HepG2 (cell line): ENCODE data around the gene RAD18. TPM values are rescaled to one million over a fixed set of nuclear protein-coding genes. Genes with fewer than 3 reads are reported as not detected.

Source experiments
- AHR ChIP-seq: IDR thresholded peaks from 2 replicates; pipeline ENCODE4 v1.6.1; 2018; ENCODE audit warnings: missing genetic modification reagents, missing compliant biosample characterization
- ATF4 ChIP-seq, 2 experiments: fragments of 450-650 bp in 1 of 2; sonication (generic) in 1 of 2; formaldehyde crosslinking; IDR thresholded peaks; 2 replicates each; pipeline versions ENCODE4 v1.5.0 to v1.8.0; 2020 to 2022; ENCODE audit warnings: mild to moderate bottlenecking in 1 of 2, missing genetic modification reagents in 1 of 2
- BORCS8-MEF2B ChIP-seq: sonication (generic); formaldehyde crosslinking; IDR thresholded peaks from 2 replicates; pipeline ENCODE4 v1.8.0; 2022; ENCODE audit warnings: mild to moderate bottlenecking, missing genetic modification reagents
- ETS1 ChIP-seq: sonication (generic); formaldehyde crosslinking; IDR thresholded peaks from 2 replicates; pipeline ENCODE4 v1.4.0; 2020; ENCODE audit warnings: missing genetic modification reagents
- HIVEP1 ChIP-seq: sonication (generic); formaldehyde crosslinking; IDR thresholded peaks from 2 replicates; pipeline ENCODE4 v1.4.0; 2020; ENCODE audit warnings: mild to moderate bottlenecking, missing genetic modification reagents
- MAFG ChIP-seq: sonication (generic); formaldehyde crosslinking; IDR thresholded peaks from 2 replicates; pipeline ENCODE4 v1.5.1; 2020; ENCODE audit warnings: mild to moderate bottlenecking, missing genetic modification reagents
- MXD4 ChIP-seq: IDR thresholded peaks from 2 replicates; pipeline ENCODE4 v1.6.1; 2016; ENCODE audit warnings: mild to moderate bottlenecking, missing biosample characterization, missing genetic modification reagents
- NAIF1 ChIP-seq: sonication (generic); formaldehyde crosslinking; IDR thresholded peaks from 2 replicates; pipeline ENCODE4 v1.5.0; 2020; ENCODE audit warnings: mild to moderate bottlenecking, missing genetic modification reagents, borderline replicate concordance
- NFKB2 ChIP-seq: sonication (generic); formaldehyde crosslinking; IDR thresholded peaks from 2 replicates; pipeline ENCODE4 v1.4.0; 2020; ENCODE audit warnings: missing genetic modification reagents, borderline replicate concordance
- NR2C2 ChIP-seq: sonication (generic); formaldehyde crosslinking; IDR thresholded peaks from 2 replicates; pipeline ENCODE4 v1.4.0; 2020; ENCODE audit warnings: missing genetic modification reagents, mild to moderate bottlenecking, moderate library complexity, borderline replicate concordance
- NR3C1 ChIP-seq: sonication (generic); formaldehyde crosslinking; IDR thresholded peaks from 2 replicates; pipeline ENCODE4 v1.4.0; 2020; ENCODE audit warnings: missing genetic modification reagents
- POGZ ChIP-seq: sonication (generic); formaldehyde crosslinking; IDR thresholded peaks from 2 replicates; pipeline ENCODE4 v1.4.0; 2020; ENCODE audit warnings: mild to moderate bottlenecking, missing genetic modification reagents
- REST ChIP-seq, 2 experiments: IDR thresholded peaks; 2 replicates each; pipeline ENCODE4 v1.6.1; 2011 to 2012; ENCODE audit warnings: low read length in 2 of 2, borderline replicate concordance in 1 of 2, low read depth in 1 of 2, mild to moderate bottlenecking in 1 of 2, moderate library complexity in 1 of 2
- RXRA ChIP-seq: sonication (generic); formaldehyde crosslinking; IDR thresholded peaks from 2 replicates; pipeline ENCODE4 v1.5.1; 2020; ENCODE audit warnings: missing genetic modification reagents
- SRY ChIP-seq: sonication (generic); formaldehyde crosslinking; IDR thresholded peaks from 2 replicates; pipeline ENCODE4 v1.8.0; 2022; ENCODE audit warnings: mild to moderate bottlenecking, missing genetic modification reagents
- TFDP1 ChIP-seq: IDR thresholded peaks from 2 replicates; pipeline ENCODE4 v1.6.1; 2016; ENCODE audit warnings: missing compliant biosample characterization, missing genetic modification reagents, borderline replicate concordance
- ZBTB38 ChIP-seq: sonication (generic); formaldehyde crosslinking; IDR thresholded peaks from 2 replicates; pipeline ENCODE4 v1.5.1; 2020; ENCODE audit warnings: mild to moderate bottlenecking, missing genetic modification reagents
- ZFP36L2 ChIP-seq: sonication (generic); formaldehyde crosslinking; IDR thresholded peaks from 2 replicates; pipeline ENCODE4 v1.4.0; 2020; ENCODE audit warnings: missing genetic modification reagents
- ZNF138 ChIP-seq: sonication (generic); formaldehyde crosslinking; IDR thresholded peaks from 2 replicates; pipeline ENCODE4 v1.5.0; 2020; ENCODE audit warnings: mild to moderate bottlenecking, low read depth, missing genetic modification reagents
- ZNF790 ChIP-seq: sonication (generic); formaldehyde crosslinking; IDR thresholded peaks from 2 replicates; pipeline ENCODE4 v1.8.0; 2022; ENCODE audit warnings: missing genetic modification reagents, mild to moderate bottlenecking, borderline replicate concordance
- ZSCAN25 ChIP-seq: sonication (generic); formaldehyde crosslinking; IDR thresholded peaks from 2 replicates; pipeline ENCODE4 v1.8.0; 2022; ENCODE audit warnings: mild to moderate bottlenecking, missing genetic modification reagents
- polyA plus RNA-seq, 8 experiments: library from polyadenylated mRNA; depleted of rRNA in 3 of 8; stranded (reverse) in 7 of 8; unstranded in 1 of 8; fragments of >200 nt; fragmentation: Illumina TruSeq in 4 of 8; extraction: Trizol in 4 of 8; gene quantifications; 2 replicates each; pipeline versions ENCODE4 v1.2.1 to v1.2.3, GENCODE V29; 2011 to 2016; ENCODE audit warnings: low read depth in 4 of 8, missing spikeins in 1 of 8, mixed read lengths in 1 of 8; ENCODE audit not compliant: insufficient read depth in 1 of 8
- total RNA-seq, 5 experiments: library from RNA; depleted of rRNA; stranded (reverse); fragments of >200 nt; fragmentation: Illumina TruSeq; extraction: Trizol; gene quantifications; 2 replicates each; pipeline ENCODE4 v1.2.3, GENCODE V29; 2016; ENCODE audit warnings: low read depth in 1 of 5

Gene RAD18
- total and polyA plus RNA-seq, 2 of the 13 experiments (the other 11 are each of a cell fraction or from before 2014, with no cell fraction given) = 5.9 to 20.7 TPM

GRCh38 chr3:8980756-8981257 lies 17.5 kb upstream of the RAD18 start (continued):
- TF ChIP-seq NR2C2 (CRISPR knock-in tag) (peak; percentile 48), NAIF1 (CRISPR knock-in tag) (no peak), BORCS8-MEF2B (0 out of 2 replicates have a peak, but pooled peaks have one; percentile 11), ZNF790 (no peak), RXRA (CRISPR knock-in tag) (no peak), ZNF138 (CRISPR knock-in tag) (no peak), ATF4 (CRISPR knock-in tag; IDR thresholded peaks at IDR 0.05) (no peak), MXD4 (CRISPR knock-in tag) (no peak), ZSCAN25 (no peak), AHR (no peak), REST (IDR thresholded peaks at IDR 0.05; ENCODE audit: borderline replicate concordance in 1 of 2, low read depth in 1 of 2, low read length in 2 of 2) (no peak), ZBTB38 (CRISPR knock-in tag) (0 out of 2 replicates have a peak, but pooled peaks have one; percentile 39), POGZ (0 out of 2 replicates have a peak, but pooled peaks have one; percentile 27), NFKB2 (CRISPR knock-in tag) (peak; percentile 26; the same call in 1 of the 2 replicates), MAFG (CRISPR knock-in tag) (no peak), SRY (no peak), ETS1 (CRISPR knock-in tag) (no peak), HIVEP1 (CRISPR knock-in tag) (no peak), TFDP1 (CRISPR knock-in tag) (0 out of 2 replicates have a peak, but pooled peaks have one; percentile 25), ZFP36L2 (CRISPR knock-in tag) (no peak), NR3C1 (CRISPR knock-in tag) (no peak)
